K562 (cell line): ENCODE results near the gene UBE2H.

Experiments
- EP300 ChIP-seq: IDR thresholded peaks from 2 replicates; pipeline ENCODE4 v1.6.1; 2012; ENCODE audit warnings: low read length, improper control_type of control experiment
- JUND ChIP-seq, 2 experiments: IDR thresholded peaks; 2 replicates in 1 of 2; 3 replicates in 1 of 2; pipeline ENCODE4 v1.6.1; 2011; ENCODE audit warnings: borderline replicate concordance in 2 of 2, low read depth in 2 of 2, low read length in 2 of 2, improper control_type of control experiment in 1 of 2, missing biosample characterization in 1 of 2, missing genetic modification characterization in 1 of 2, missing genetic modification reagents in 1 of 2
- KDM1A ChIP-seq, 2 experiments: fragments of 450-650 bp; IDR thresholded peaks; 2 replicates each; pipeline ENCODE4 v1.6.1; 2016; ENCODE audit warnings: mild to moderate bottlenecking in 2 of 2
- POLR2AphosphoS5 ChIP-seq: IDR thresholded peaks from 2 replicates; pipeline ENCODE4 v1.6.1; 2011; ENCODE audit warnings: mild to moderate bottlenecking, low read depth, low read length, moderate library complexity; ENCODE audit not compliant: control insufficient read depth, insufficient read depth
- SMARCC2 ChIP-seq: fragments of 450-650 bp; IDR thresholded peaks from 2 replicates; pipeline ENCODE4 v1.6.1; 2017; ENCODE audit warnings: antibody characterized with exemption, moderate library complexity, mild to moderate bottlenecking, low read depth
- ZNF274 ChIP-seq: IDR thresholded peaks from 2 replicates; pipeline ENCODE4 v1.6.1; 2011; ENCODE audit warnings: low read depth, mild to moderate bottlenecking, low read length, moderate library complexity, borderline replicate concordance
- TF ChIP-seq, protein P1 (sequence below), 3 experiments: IDR thresholded peaks in 2 of 3; conservative IDR thresholded peaks in 1 of 3; 2 replicates each; pipeline ENCODE4 v1.5.1; 2011 to 2012; ENCODE audit warnings: low read length in 3 of 3, mild to moderate bottlenecking in 3 of 3, control low read depth in 2 of 3, improper control_type of control experiment in 1 of 3, inconsistent platforms in 1 of 3, low read depth in 1 of 3, mixed read lengths in 1 of 3, moderate library complexity in 1 of 3; ENCODE audit not compliant: insufficient read depth in 2 of 3

DNA sequence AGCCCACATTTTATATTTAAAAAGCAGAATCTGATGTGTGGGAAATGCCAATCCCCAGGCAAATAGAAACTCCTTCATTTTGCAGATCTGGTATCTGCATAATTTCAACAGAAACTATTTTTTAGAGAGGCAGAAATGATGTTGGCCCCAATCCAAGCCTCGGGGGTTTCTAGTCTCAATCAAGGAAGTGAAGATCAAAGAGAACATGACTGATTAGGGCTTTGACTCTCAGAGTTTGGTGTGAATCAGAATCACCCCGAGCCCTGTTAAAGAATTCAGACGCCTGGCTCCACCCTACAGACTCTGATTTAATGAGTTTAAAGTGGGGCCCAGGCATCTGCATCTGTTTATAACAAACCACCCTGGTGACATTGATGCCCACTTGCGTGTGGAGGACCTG, 36.7 kb upstream of the UBE2H start:
- no peak for TF ChIP-seq POLR2AphosphoS5
- TF ChIP-seq KDM1A (IDR thresholded peaks at IDR 0.05): no peak
- no peak for TF ChIP-seq ZNF274
- TF ChIP-seq EP300: no peak
- TF ChIP-seq JUND (IDR thresholded peaks at IDR 0.05; ENCODE audit: borderline replicate concordance, low read depth, low read length): no peak
- no peak for TF ChIP-seq JUND (tag; IDR thresholded peaks at IDR 0.05; ENCODE audit: borderline replicate concordance, low read depth, low read length)
- TF ChIP-seq, protein P1, sequence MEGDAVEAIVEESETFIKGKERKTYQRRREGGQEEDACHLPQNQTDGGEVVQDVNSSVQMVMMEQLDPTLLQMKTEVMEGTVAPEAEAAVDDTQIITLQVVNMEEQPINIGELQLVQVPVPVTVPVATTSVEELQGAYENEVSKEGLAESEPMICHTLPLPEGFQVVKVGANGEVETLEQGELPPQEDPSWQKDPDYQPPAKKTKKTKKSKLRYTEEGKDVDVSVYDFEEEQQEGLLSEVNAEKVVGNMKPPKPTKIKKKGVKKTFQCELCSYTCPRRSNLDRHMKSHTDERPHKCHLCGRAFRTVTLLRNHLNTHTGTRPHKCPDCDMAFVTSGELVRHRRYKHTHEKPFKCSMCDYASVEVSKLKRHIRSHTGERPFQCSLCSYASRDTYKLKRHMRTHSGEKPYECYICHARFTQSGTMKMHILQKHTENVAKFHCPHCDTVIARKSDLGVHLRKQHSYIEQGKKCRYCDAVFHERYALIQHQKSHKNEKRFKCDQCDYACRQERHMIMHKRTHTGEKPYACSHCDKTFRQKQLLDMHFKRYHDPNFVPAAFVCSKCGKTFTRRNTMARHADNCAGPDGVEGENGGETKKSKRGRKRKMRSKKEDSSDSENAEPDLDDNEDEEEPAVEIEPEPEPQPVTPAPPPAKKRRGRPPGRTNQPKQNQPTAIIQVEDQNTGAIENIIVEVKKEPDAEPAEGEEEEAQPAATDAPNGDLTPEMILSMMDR (IDR thresholded peaks at IDR 0.05 in 2 of 3, conservative IDR thresholded peaks at IDR 0.05 in 1 of 3; ENCODE audit: insufficient read depth in 2 of 3, low read depth in 1 of 3, low read length in 3 of 3): no peak
- no peak for TF ChIP-seq SMARCC2
